AG04450 (cell line): ENCODE results near the gene SLC6A11. TPM values are rescaled to one million over a fixed set of nuclear protein-coding genes. Genes with fewer than 3 reads are reported as not detected.

ENCODE experiments used
- CTCF ChIA-PET: fragments of 300-600, 350-600 bp; formaldehyde crosslinking; extraction: SDS; loops from one replicate; lab custom pipeline; 2022; ENCODE audit warnings: antibody characterized with exemption, inconsistent platforms; lab: Charles Lee
- POLR2A ChIA-PET: fragments of 350-600 bp; formaldehyde crosslinking; extraction: SDS; loops from one replicate; lab custom pipeline; 2021; ENCODE audit warnings: antibody characterized with exemption, inconsistent platforms; lab: Yijun Ruan, JAX
- DNase-seq: peaks from one replicate; pipeline ENCODE4 v3.0.0-alpha.2; 2011; ENCODE audit warnings: low read depth, low spot score
- H3K27ac ChIP-seq: one replicate; pipeline ENCODE4 v1.5.1; 2012; ENCODE audit warnings: low read depth, low read length, control low read depth
- H3K27me3 ChIP-seq: one replicate; pipeline ENCODE4 v1.6.0; 2012; ENCODE audit warnings: low read length; ENCODE audit not compliant: control insufficient read depth, insufficient read depth
- H3K4me3 ChIP-seq: 2 replicates; pipeline ENCODE4 v1.5.1; 2011; ENCODE audit warnings: mild to moderate bottlenecking, low read depth, low read length, control low read depth
- H3K9me3 ChIP-seq: 2 replicates; pipeline ENCODE4 v1.5.1; 2012; ENCODE audit warnings: low read length; ENCODE audit not compliant: control insufficient read depth, insufficient read depth
- polyA plus RNA-seq: library from polyadenylated mRNA; depleted of rRNA; stranded (reverse); fragments of >200 nt; gene quantifications from 2 replicates; pipeline ENCODE4 v1.2.3, GENCODE V29; 2011
- TF ChIP-seq, protein P1 (sequence below): IDR thresholded peaks from 2 replicates; pipeline ENCODE4 v1.5.1; 2011; ENCODE audit warnings: low read depth, low read length, control low read depth, inconsistent platforms

SLC6A11 gene
- polyA plus RNA-seq, 1 experiment = not detected

DNA sequence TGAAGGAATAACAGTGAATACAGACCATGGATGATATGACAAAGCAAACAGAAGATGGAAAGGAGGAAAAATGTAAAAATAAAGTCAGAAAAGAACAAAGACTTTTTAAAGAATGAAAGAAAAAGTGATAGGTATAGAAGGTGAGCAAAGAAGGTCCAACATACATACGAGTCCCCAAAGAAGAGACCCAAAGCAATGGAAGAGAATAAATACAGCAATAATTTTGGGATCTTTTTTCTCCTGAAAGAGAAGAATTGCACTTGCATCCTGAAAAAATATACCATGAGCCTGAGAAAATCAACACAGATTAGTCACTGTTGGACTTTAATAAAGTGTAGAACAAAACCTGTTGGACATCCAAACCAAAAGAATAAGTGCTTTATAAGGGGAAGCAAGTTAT, 91.2 kb downstream of the SLC6A11 start:
- Histone ChIP-seq H3K27ac (no peak overlapping the region), H3K4me3 (no peak overlapping the region), H3K9me3 (peaks cover 3% of the 10 kb centered on the region; the same call in 1 of the 2 replicates), H3K27me3 (peaks cover 4% of the 10 kb centered on the region)
- TF ChIP-seq, protein P1, sequence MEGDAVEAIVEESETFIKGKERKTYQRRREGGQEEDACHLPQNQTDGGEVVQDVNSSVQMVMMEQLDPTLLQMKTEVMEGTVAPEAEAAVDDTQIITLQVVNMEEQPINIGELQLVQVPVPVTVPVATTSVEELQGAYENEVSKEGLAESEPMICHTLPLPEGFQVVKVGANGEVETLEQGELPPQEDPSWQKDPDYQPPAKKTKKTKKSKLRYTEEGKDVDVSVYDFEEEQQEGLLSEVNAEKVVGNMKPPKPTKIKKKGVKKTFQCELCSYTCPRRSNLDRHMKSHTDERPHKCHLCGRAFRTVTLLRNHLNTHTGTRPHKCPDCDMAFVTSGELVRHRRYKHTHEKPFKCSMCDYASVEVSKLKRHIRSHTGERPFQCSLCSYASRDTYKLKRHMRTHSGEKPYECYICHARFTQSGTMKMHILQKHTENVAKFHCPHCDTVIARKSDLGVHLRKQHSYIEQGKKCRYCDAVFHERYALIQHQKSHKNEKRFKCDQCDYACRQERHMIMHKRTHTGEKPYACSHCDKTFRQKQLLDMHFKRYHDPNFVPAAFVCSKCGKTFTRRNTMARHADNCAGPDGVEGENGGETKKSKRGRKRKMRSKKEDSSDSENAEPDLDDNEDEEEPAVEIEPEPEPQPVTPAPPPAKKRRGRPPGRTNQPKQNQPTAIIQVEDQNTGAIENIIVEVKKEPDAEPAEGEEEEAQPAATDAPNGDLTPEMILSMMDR = no peak
- no peak for DNase-seq
- ChIA-PET POLR2A (no interaction called here), CTCF (interaction anchor here (0.8 kb wide), 1 partner anchor 153 kb away, joined by 3 read pairs; no protein-coding TSS in a partner anchor)

DNA sequence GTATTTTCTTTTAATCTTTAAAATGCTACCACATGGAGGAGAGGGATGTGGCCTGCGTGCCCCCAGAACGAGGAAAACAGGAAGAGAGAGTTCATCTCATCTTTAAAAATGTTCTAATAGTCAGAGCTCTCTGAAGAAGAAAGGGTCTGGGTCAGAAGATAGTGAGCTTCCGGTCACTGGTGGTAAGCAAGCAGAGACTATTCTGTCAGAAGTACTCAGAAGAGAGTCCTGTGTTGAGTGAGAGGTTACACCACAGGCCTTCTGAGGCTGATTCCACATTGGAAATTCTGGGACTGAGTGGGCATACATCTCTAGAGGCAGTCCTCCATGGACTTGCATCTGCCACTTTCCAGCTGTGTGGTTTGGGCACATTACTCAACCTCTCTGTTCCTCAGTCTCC, 94.3 kb downstream of the SLC6A11 start:
- DNase-seq = no peak
- Histone ChIP-seq H3K27ac (no peak overlapping the region), H3K27me3 (peaks cover 7% of the 10 kb centered on the region), H3K4me3 (no peak overlapping the region), H3K9me3 (peaks cover 3% of the 10 kb centered on the region; the same call in 1 of the 2 replicates)
- CTCF ChIA-PET = interaction anchor here (0.6 kb wide), 1 partner anchor 150 kb away, joined by 3 read pairs; no protein-coding TSS in a partner anchor
- POLR2A ChIA-PET = no interaction called here
- TF ChIP-seq, protein P1 = no peak

DNA sequence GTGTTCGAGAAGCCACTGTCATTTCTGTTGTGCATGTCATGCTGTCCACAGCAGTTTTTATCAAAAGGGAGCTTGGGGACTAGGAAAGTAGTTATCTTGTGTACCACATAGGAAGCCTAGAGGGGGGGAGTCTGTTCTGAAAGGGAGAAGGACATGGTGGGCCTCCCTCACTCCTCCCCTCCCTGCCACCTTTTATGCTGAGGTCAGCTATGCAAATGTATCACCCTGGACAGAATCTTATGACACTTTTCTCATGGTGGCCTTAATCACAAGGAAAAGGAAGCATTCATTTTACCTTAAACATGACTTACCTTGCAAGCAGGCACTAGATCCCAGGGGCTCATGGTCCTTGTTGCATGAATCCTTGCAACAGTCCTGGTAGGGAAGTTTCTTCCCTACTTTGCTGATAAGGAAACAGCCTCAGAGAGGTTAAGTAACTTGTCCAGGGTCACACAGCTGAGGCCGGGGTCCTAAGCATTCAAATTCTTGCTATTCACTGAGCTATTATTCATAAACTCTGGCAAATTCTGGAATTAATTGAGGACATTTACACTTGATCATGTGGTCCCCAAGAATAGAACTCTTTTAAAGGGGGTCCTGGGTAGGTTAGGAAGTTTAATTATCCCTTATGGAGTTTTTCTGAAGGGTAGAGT, 95.4 kb downstream of the SLC6A11 start:
- DNase-seq = no peak
- POLR2A ChIA-PET = no interaction called here
- TF ChIP-seq, protein P1 = no peak
- CTCF ChIA-PET = no interaction called here
- no peak overlapping the region for H3K27ac ChIP-seq
- peaks cover 3% of the 10 kb centered on the region; the same call in 1 of the 2 replicates for H3K9me3 ChIP-seq
- no peak overlapping the region for H3K4me3 ChIP-seq
- H3K27me3 ChIP-seq = peaks cover 7% of the 10 kb centered on the region

DNA sequence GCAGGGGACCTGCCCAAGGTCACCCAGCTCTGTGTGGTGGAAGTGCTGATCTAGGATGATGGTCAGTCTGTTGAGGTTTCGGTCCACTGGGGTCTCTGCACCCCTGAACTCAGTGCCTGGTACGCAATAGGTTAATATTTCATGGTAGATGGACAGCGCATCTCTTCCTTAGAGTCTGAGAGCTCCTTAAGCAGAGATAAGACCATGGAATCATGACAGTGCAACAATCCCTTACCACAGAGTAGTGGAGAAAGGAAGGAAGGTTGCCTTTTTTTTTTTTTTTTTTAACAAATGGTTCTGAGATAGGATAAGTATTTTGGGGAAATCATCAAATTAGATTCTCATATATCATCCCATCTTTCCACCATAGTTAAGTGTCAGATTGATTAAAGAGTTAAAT, 96.8 kb downstream of the SLC6A11 start:
- Histone ChIP-seq H3K4me3 (no peak overlapping the region), H3K27ac (no peak overlapping the region), H3K27me3 (peaks cover 7% of the 10 kb centered on the region), H3K9me3 (peaks cover 2% of the 10 kb centered on the region; the same call in 1 of the 2 replicates)
- TF ChIP-seq, protein P1 = no peak
- CTCF ChIA-PET = no interaction called here
- POLR2A ChIA-PET = no interaction called here
- no peak for DNase-seq

DNA sequence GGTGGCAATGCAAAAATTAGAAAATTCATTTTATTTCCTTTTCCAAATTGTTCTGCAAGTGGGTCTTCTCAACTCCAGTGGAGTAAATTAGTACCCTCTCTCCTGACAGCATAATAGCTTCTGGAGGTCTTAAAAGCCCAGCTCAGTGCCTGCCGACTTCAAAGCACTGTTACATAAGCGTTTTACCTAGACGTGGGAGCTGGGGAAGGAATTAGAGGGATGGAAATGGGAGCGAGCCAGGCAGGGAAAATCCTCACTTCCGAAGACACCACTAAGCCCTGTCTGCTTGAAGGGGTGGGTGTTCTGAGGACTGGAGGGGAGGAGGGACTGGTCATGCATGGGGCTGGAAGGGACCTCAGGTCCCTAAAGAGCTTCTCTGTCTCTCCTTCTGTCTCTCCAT, 99.3 kb downstream of the SLC6A11 start:
- no peak for DNase-seq
- CTCF ChIA-PET = no interaction called here
- Histone ChIP-seq H3K9me3 (no peaks in the 10 kb centered on the region), H3K4me3 (no peak overlapping the region), H3K27me3 (peaks cover 9% of the 10 kb centered on the region), H3K27ac (no peak overlapping the region)
- POLR2A ChIA-PET = no interaction called here
- TF ChIP-seq, protein P1 = no peak
